Subcutaneous adipose tissue (tissue), 4 donors: Measurements from ENCODE around the gene FOXF1. TPM values are rescaled to one million over a fixed set of nuclear protein-coding genes. Genes with fewer than 3 reads are reported as not detected.

Experiments used
- CTCF ChIP-seq: fragments of 450-650 bp; IDR thresholded peaks from one replicate; pipeline ENCODE4 v1.5.1; 2016; ENCODE audit warnings: low read depth, mild to moderate bottlenecking, control low read depth, antibody characterized with exemption, moderate library complexity
- total RNA-seq, 4 donors: library from RNA; depleted of rRNA; stranded (reverse); fragments of >200 nt; gene quantifications; one replicate each; pipeline ENCODE4 v1.1.0, GENCODE V29; 2016

The FOXF1 gene
- total RNA-seq, 4 donors from 2014 or later, result 0.44 to 0.98 TPM; not detected in 2

DNA sequence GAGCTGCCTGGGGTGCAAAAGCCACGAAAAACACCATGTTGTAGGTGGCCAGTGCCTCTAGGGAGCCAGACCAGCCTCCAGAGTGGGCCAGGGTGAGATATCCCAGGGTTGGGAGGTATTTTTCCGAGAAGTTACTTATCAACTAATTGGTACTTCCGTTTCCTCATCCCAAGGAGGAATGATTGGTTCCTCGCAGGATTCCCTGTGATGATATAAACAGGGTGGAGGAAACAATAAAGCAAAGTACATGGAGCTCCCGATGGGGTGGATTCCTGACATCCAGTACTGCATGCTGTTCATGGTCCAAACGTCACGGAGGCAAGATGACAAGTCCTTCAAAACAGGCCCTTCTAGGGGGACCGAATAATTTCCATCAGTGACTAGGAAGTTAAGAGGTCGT lies 39.4 kb upstream of the FOXF1 start:
- no peak for TF ChIP-seq CTCF

GRCh38 chr16:86471896-86472295 lies 38.4 kb upstream of the FOXF1 start:
- TF ChIP-seq CTCF, result no peak

DNA sequence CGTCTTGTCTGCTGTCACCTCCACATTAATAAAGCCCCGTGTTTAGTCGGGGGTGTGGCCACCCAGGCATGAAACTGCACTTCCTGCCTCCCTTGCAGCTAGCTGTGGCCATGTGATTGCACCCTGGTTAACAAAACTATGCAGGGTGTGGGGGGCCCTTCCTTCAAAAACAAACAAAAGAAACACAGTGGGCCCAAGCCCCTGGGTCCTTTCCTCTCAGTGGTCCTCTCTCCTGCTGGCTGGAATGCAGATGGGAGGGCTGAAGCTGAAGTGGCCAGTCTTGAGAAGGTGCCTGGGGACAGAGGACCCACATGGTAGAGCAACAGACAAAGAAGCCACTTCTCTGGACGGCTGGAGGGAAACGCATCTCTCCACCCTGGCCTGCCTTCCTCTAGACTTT lies 38.0 kb upstream of the FOXF1 start:
- no peak for TF ChIP-seq CTCF

- no peak for TF ChIP-seq CTCF
Measured at GRCh38 chr16:86476956-86477534, 33.3 kb upstream of the FOXF1 start.

DNA sequence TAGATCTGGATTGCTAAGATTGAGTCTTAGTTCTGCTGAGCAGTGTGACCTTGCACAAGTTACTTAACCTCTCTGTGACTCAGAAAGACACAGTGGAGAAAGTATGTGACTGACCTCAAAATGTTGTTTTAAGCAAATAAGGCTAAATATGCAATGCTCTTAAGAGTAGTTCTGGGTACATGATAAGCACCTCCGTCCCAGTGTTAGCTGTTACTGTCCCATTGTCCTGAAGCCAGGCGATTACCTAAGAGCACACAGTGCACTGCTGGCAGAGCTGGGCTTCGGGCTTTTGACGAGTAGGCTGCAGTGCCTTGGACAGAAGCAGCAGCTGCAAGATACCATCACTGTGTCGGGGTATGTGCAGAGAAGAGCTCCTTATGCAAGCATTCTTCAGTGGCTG lies 32.7 kb upstream of the FOXF1 start:
- no peak for TF ChIP-seq CTCF

DNA sequence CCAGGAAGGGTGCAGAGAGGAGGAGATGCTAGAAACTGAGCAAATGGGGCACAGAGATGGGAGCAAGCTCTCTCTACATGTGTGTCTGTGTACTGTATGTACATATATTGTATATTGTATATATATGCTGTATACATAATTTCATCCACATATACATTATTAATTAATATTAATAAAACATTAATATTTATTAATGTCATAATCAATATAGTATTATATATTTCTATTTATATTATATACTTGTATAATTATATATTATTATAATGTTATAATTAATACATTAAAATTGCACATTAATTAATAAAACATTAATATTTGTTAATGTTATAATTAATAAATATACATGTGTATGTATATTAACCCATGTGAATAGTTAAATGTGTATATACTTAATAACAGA lies 31.5 kb upstream of the FOXF1 start:
- TF ChIP-seq CTCF, result no peak

DNA sequence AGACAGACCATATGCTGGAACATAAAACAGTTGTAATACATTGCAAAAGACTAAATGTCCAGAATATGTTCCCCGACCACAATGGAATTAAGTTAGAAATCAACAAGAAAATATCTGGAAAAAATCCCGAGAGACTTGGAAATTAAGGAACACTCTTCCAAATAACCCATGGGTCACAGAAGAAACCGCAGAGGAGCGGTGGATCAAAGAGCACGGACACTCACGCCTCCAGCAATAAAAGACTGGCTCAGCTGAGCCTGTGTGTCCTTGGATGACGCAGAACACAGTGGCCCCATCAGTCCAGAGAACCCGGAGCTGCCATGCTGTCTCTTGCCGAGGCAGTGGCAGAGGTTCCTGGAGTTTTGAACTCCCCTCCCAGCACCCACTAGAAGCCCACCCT lies 30.9 kb upstream of the FOXF1 start:
- TF ChIP-seq CTCF, result no peak

DNA sequence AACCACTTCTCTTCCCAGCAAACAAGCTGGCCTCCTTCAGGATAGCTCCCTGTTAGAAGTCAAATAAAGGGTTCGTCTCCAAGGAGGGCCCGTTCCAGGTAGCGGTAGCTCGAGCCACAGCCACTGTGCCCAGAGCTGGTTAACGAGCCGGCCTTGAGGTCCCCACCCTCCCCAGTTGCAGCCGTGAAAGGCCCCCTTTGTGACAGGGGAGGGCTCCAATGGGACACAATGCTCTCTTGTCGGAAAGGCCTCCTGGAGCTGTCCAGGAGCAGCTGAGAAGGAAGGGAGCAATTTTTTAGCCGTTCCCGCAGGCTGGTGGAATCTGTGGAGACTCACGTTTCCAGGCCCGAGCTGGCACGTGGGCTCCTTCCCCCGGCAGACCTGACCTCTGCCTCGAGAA lies 29.9 kb upstream of the FOXF1 start:
- TF ChIP-seq CTCF, result no peak
